Measurements from ENCODE around the gene MYO3B. TPM values are rescaled to one million over a fixed set of nuclear protein-coding genes. Genes with fewer than 3 reads are reported as not detected.

MYO3B gene
- total RNA-seq, 1 donor from 2014 or later = 14.1 TPM

DNA sequence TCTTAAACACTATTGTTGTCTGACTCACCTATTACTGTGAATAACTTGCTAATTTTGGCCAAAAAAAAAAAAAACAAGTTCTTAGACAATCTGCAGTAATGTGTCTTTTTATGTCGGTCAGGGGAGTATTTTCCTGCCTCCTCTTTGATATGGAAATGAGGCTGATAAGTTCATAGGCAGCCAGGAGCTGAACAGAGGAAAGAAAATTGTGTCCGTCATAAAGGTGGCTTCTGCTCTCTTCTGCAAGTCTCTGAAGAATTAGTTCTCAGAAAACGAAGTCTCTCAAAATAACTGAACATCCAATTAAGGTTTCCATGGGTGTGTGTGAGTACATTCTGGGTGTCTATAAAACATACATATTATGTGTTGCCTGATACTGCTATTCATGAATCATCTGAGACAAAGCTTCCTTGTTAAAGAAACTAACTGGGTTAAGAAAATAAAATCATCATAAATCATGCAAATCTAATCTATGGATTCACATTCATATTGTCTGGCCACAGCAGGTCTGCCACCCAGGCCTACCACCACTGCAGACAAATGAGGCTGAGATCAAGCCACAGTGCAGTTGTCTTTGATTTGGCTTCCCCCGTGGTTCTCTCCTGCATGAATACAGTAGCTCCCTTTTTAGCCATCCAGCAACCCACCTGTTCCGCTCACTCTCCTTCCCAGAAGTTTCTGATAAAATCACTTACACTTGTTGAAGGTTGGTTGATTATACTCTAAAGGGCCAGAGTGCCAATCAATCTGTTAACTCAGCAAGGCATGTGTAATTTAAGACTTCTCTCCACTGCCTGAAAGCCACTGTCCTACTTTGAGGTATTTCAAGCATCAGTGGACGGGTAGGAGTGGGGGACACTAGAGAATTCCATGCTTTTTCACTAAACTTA, 517.8 kb downstream of the MYO3B start:
- DNase-seq (ENCODE audit: low spot score) = no peak

DNA sequence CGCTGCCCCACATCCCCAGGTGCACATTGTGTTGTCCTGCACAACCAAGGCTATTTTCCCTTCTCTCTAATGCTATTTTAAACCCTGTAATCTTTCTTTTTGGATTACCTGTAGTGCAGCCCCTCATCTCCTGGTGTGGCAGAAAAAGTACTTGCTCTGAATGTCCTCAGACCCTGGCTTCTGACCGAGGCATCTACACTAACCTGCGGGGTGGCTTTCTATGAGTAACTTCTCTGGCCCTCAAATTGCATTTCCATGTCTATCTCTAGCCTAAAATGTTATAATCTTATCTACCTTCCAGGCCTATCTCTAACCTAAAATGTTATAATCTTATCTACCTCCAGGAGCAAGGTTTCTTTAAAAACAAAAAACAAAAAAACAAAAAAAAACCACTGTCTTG, 519.0 kb downstream of the MYO3B start:
- no peak for DNase-seq (ENCODE audit: low spot score)

GRCh38 chr2:170701011-170701410, 523.1 kb downstream of the MYO3B start:
- DNase-seq (ENCODE audit: low spot score) = no peak

- no peak for DNase-seq (ENCODE audit: low spot score)
Observed at GRCh38 chr2:170703776-170704476, 526.0 kb downstream of the MYO3B start.

All from ureter (tissue), 1 donor.